H1 (cell line): Measurements from ENCODE around the gene CLDN16. TPM values are rescaled to one million over a fixed set of nuclear protein-coding genes. Genes with fewer than 3 reads are reported as not detected.
A peak's percentile ranks its signal among the peaks of the same experiment; 100 is the strongest.

Experiments used
- CTCF ChIA-PET: fragments of 300-600 bp; sonication (Branson Sonifier 250); formaldehyde crosslinking; loops from one replicate; lab custom pipeline; 2021; ENCODE audit not compliant: partially characterized antibody; lab: Charles Lee
- POLR2A ChIA-PET: fragments of 300-600 bp; sonication (Branson Sonifier 250); formaldehyde crosslinking; loops from one replicate; lab custom pipeline; 2021; ENCODE audit warnings: inconsistent platforms; ENCODE audit not compliant: partially characterized antibody; lab: Charles Lee
- DNase-seq, 2 experiments: peaks; one replicate each; pipeline versions ENCODE4 v3.0.0 to v3.0.0-alpha.2; 2010 to 2022; ENCODE audit warnings: low spot score in 2 of 2, low read depth in 1 of 2, mixed read lengths in 1 of 2
- FAIRE-seq: peaks from 2 replicates; lab custom pipeline; 2011; peaks lifted over from hg19 to GRCh38; lab: Jason Lieb, UNC
- H2AFZ ChIP-seq: 2 replicates; pipeline ENCODE4 v1.8.1; 2012; ENCODE audit warnings: low read length, inconsistent platforms
- H2AK5ac ChIP-seq: 2 replicates; pipeline ENCODE4 v1.6.1; 2013; ENCODE audit warnings: low read depth, low read length
- H2BK120ac ChIP-seq: replicated peaks from 2 replicates; pipeline ENCODE3; 2013; ENCODE audit warnings: low read depth, low read length, inconsistent platforms
- H2BK12ac ChIP-seq: 2 replicates; pipeline ENCODE4 v1.6.1; 2013; ENCODE audit warnings: low read depth, low read length
- H2BK15ac ChIP-seq: 2 replicates; pipeline ENCODE4 v1.6.1; 2013; ENCODE audit warnings: low read length
- H2BK20ac ChIP-seq: 2 replicates; pipeline ENCODE4 v1.6.1; 2013; ENCODE audit warnings: low read length
- H2BK5ac ChIP-seq: 2 replicates; pipeline ENCODE4 v1.6.1; 2013; ENCODE audit warnings: low read depth, low read length
- H3K14ac ChIP-seq: 2 replicates; pipeline ENCODE4 v1.6.1; 2013; ENCODE audit warnings: inconsistent platforms; ENCODE audit not compliant: insufficient read length
- H3K18ac ChIP-seq: 2 replicates; pipeline ENCODE4 v1.6.1; 2013; ENCODE audit warnings: low read length; ENCODE audit errors: extremely low read depth
- H3K23ac ChIP-seq: 2 replicates; pipeline ENCODE4 v1.6.1; 2013; ENCODE audit warnings: inconsistent platforms; ENCODE audit not compliant: insufficient read length
- H3K23me2 ChIP-seq: 2 replicates; pipeline ENCODE4 v1.6.1; 2013; ENCODE audit warnings: low read depth, low read length
- H3K27ac ChIP-seq: 2 replicates; pipeline ENCODE4 v1.6.1; 2011; ENCODE audit warnings: low read depth, low read length, inconsistent platforms
- H3K27me3 ChIP-seq, 4 experiments: replicated peaks in 1 of 4; 1 replicate in 1 of 4; 2 replicates in 3 of 4; pipeline versions ENCODE4 v1.6.1 to v1.8.1; 2011 to 2013; ENCODE audit warnings: low read length in 3 of 4, mild to moderate bottlenecking in 3 of 4, inconsistent platforms in 2 of 4, mixed read lengths in 2 of 4, moderate library complexity in 1 of 4; ENCODE audit not compliant: control insufficient read depth in 3 of 4, insufficient read depth in 3 of 4; ENCODE audit errors: extremely low read depth in 1 of 4
- H3K36me3 ChIP-seq, 4 experiments: 2 replicates each; pipeline versions ENCODE4 v1.6.1 to v1.8.1; 2011 to 2013; ENCODE audit warnings: mild to moderate bottlenecking in 4 of 4, low read length in 3 of 4, moderate library complexity in 2 of 4, control low read depth in 1 of 4, inconsistent platforms in 1 of 4; ENCODE audit not compliant: insufficient read depth in 4 of 4, control insufficient read depth in 2 of 4
- H3K4ac ChIP-seq: replicated peaks from 2 replicates; pipeline ENCODE3; 2013; ENCODE audit warnings: low read length, low read depth, mixed read lengths, inconsistent platforms; ENCODE audit not compliant: insufficient read length
- H3K4me1 ChIP-seq, 4 experiments: replicated peaks in 1 of 4; 1 replicate in 1 of 4; 2 replicates in 3 of 4; pipeline versions ENCODE4 v1.6.1 to v1.8.1; 2011 to 2013; ENCODE audit warnings: low read length in 3 of 4, inconsistent platforms in 2 of 4, mixed read lengths in 1 of 4; ENCODE audit not compliant: insufficient read depth in 4 of 4, control insufficient read depth in 3 of 4
- H3K4me2 ChIP-seq, 2 experiments: 2 replicates each; pipeline versions ENCODE4 v1.6.1 to v1.8.1; 2011 to 2013; ENCODE audit warnings: low read depth in 2 of 2, low read length in 2 of 2, control low read depth in 1 of 2, inconsistent platforms in 1 of 2, mild to moderate bottlenecking in 1 of 2; ENCODE audit not compliant: insufficient read depth in 1 of 2
- H3K4me3 ChIP-seq, 4 experiments: fragments of 200-600, 300-600 bp in 1 of 4; sonication (generic), shearing (Covaris generic), sonication (Bioruptor Twin) in 1 of 4; 2 replicates each; pipeline versions ENCODE4 v1.5.1 to v1.8.1; 2011 to 2016; ENCODE audit warnings: low read length in 4 of 4, low read depth in 3 of 4, control low read depth in 2 of 4, inconsistent platforms in 2 of 4, mild to moderate bottlenecking in 2 of 4, mixed read lengths in 1 of 4, moderate library complexity in 1 of 4; ENCODE audit not compliant: insufficient read depth in 2 of 4; ENCODE audit errors: extremely low read depth in 1 of 4
- H3K56ac ChIP-seq: replicated peaks from 2 replicates; pipeline ENCODE3; 2013; ENCODE audit warnings: low read depth, mild to moderate bottlenecking, mixed read lengths, low read length, inconsistent platforms; ENCODE audit not compliant: insufficient read length
- H3K79me1 ChIP-seq: 2 replicates; pipeline ENCODE4 v1.6.1; 2013; ENCODE audit warnings: low read depth, low read length, control low read depth
- H3K79me2 ChIP-seq, 2 experiments: 2 replicates each; pipeline versions ENCODE4 v1.6.1 to v1.8.1; 2012 to 2013; ENCODE audit warnings: low read length in 2 of 2, mild to moderate bottlenecking in 2 of 2, inconsistent platforms in 1 of 2; ENCODE audit not compliant: insufficient read depth in 2 of 2, control insufficient read depth in 1 of 2
- H3K9ac ChIP-seq, 4 experiments: replicated peaks in 1 of 4; 1 replicate in 1 of 4; 2 replicates in 3 of 4; pipeline versions ENCODE4 v1.6.1 to v1.8.1; 2011 to 2013; ENCODE audit warnings: low read depth in 3 of 4, low read length in 3 of 4, control low read depth in 2 of 4, mild to moderate bottlenecking in 2 of 4, moderate library complexity in 2 of 4, inconsistent platforms in 1 of 4; ENCODE audit errors: extremely low read depth in 1 of 4
- H3K9me3 ChIP-seq, 2 experiments: 2 replicates each; pipeline versions ENCODE4 v1.6.1 to v1.8.1; 2012 to 2013; ENCODE audit warnings: mild to moderate bottlenecking in 2 of 2, moderate library complexity in 2 of 2, control low read depth in 1 of 2, inconsistent platforms in 1 of 2, low read depth in 1 of 2, low read length in 1 of 2, mixed read lengths in 1 of 2; ENCODE audit not compliant: insufficient read depth in 2 of 2
- H4K20me1 ChIP-seq, 2 experiments: replicated peaks in 1 of 2; 2 replicates each; pipeline versions ENCODE3 to v1.8.1; 2011 to 2013; ENCODE audit warnings: inconsistent platforms in 2 of 2, low read length in 2 of 2, mild to moderate bottlenecking in 1 of 2; ENCODE audit not compliant: insufficient read depth in 2 of 2, control insufficient read depth in 1 of 2
- H4K5ac ChIP-seq: 2 replicates; pipeline ENCODE4 v1.6.1; 2013; ENCODE audit warnings: low read length, low read depth, mixed read lengths, inconsistent platforms; ENCODE audit not compliant: insufficient read length
- H4K8ac ChIP-seq: 2 replicates; pipeline ENCODE4 v1.8.0; 2013; ENCODE audit warnings: mild to moderate bottlenecking, moderate library complexity, low read length, inconsistent platforms; ENCODE audit not compliant: insufficient read depth; ENCODE audit errors: extremely low read depth
- H4K91ac ChIP-seq: replicated peaks from 2 replicates; pipeline ENCODE3; 2013; ENCODE audit warnings: low read length, mixed read lengths, inconsistent platforms; ENCODE audit not compliant: insufficient read length
- MAFK ChIP-seq: IDR thresholded peaks from 2 replicates; pipeline ENCODE4 v1.6.1; 2012; ENCODE audit warnings: low read depth, mild to moderate bottlenecking, improper control_type of control experiment, low read length
- RAD21 ChIP-seq, 2 experiments: IDR thresholded peaks in 1 of 2; conservative IDR thresholded peaks in 1 of 2; 2 replicates each; pipeline ENCODE4 v1.6.1; 2011; ENCODE audit warnings: low read depth in 2 of 2, low read length in 2 of 2, improper control_type of control experiment in 1 of 2, inconsistent platforms in 1 of 2, mild to moderate bottlenecking in 1 of 2, moderate library complexity in 1 of 2
- polyA plus RNA-seq, 7 experiments: library from polyadenylated mRNA; depleted of rRNA in 3 of 7; stranded (reverse) in 5 of 7; unstranded in 2 of 7; fragments of >200 nt in 5 of 7; fragments of 200-250 nt in 2 of 7; gene quantifications; 1 replicate in 5 of 7; 2 replicates in 1 of 7; 4 replicates in 1 of 7; pipeline versions ENCODE4 v1.2.1 to v1.2.3, GENCODE V29; 2011 to 2013; ENCODE audit warnings: missing spikeins in 2 of 7, mixed read lengths in 2 of 7
- total RNA-seq: library from RNA; stranded (reverse); fragmentation: NEBNext Ultra II Directional; extraction: Animal tissue kit (Norgen Biotek cat#: 25700); gene quantifications from 2 replicates; pipeline ENCODE4 v1.2.1, GENCODE V29; 2021
- TF ChIP-seq, protein P1 (sequence below), 3 experiments: IDR thresholded peaks; 1 replicate in 2 of 3; 2 replicates in 1 of 3; pipeline versions ENCODE4 v1.5.1 to v1.6.1; 2011; ENCODE audit warnings: low read length in 3 of 3, mild to moderate bottlenecking in 3 of 3, inconsistent platforms in 2 of 3, low read depth in 1 of 3, moderate library complexity in 1 of 3; ENCODE audit not compliant: insufficient read depth in 1 of 3; ENCODE audit errors: control extremely low read depth in 1 of 3

Gene CLDN16
- total and polyA plus RNA-seq, 2 of the 8 experiments (the other 6 are each of a cell fraction or from before 2014, with no cell fraction given), result not detected

DNA sequence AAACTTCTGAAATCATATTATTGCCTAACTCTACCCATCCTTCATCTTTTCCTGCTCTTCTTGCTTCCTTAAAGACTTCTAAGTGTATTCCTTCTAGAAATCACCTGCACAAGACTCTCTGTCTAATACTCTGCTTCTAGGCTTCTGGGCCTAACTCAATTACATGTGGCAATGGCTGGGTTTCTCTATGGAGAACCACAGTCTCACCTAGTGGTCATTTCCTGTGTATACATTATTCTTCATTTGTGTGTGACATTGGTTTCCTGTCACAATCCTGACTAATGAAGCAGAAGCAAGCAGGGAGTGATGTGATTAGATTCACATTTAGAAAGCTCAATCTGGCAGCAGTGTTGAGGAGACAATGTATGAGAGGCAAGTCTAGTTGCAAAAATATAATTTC lies 48.8 kb upstream of the CLDN16 start:
- TF ChIP-seq RAD21 (IDR thresholded peaks at IDR 0.05 in 1 of 2, conservative IDR thresholded peaks at IDR 0.05 in 1 of 2; ENCODE audit: low read depth in 2 of 2, low read length in 2 of 2) (peak; percentile 5 to 19; a peak in 1 of 4 replicates), MAFK (no peak)
- TF ChIP-seq, protein P1, sequence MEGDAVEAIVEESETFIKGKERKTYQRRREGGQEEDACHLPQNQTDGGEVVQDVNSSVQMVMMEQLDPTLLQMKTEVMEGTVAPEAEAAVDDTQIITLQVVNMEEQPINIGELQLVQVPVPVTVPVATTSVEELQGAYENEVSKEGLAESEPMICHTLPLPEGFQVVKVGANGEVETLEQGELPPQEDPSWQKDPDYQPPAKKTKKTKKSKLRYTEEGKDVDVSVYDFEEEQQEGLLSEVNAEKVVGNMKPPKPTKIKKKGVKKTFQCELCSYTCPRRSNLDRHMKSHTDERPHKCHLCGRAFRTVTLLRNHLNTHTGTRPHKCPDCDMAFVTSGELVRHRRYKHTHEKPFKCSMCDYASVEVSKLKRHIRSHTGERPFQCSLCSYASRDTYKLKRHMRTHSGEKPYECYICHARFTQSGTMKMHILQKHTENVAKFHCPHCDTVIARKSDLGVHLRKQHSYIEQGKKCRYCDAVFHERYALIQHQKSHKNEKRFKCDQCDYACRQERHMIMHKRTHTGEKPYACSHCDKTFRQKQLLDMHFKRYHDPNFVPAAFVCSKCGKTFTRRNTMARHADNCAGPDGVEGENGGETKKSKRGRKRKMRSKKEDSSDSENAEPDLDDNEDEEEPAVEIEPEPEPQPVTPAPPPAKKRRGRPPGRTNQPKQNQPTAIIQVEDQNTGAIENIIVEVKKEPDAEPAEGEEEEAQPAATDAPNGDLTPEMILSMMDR (IDR thresholded peaks at IDR 0.05; ENCODE audit: control extremely low read depth in 1 of 3, insufficient read depth in 1 of 3, low read depth in 1 of 3, low read length in 3 of 3), result peak in 1 of 3 experiments; percentile 11; a peak in 2 of 4 replicates
- Histone ChIP-seq H4K8ac (no peak overlapping the region), H3K56ac (no peak overlapping the region), H2BK5ac (no peak overlapping the region), H3K4me1 (no peaks in the 10 kb centered on the region), H2AFZ (no peak overlapping the region), H3K14ac (no peak overlapping the region), H3K9me3 (no peaks in the 10 kb centered on the region), H3K23ac (no peak overlapping the region), H3K23me2 (no peaks in the 10 kb centered on the region), H2BK12ac (no peak overlapping the region), H4K20me1 (no peaks in the 10 kb centered on the region), H3K27ac (no peak overlapping the region), H4K5ac (no peak overlapping the region), H2BK20ac (no peak overlapping the region), H3K4me3 (no peak overlapping the region), H3K79me1 (no peaks in the 10 kb centered on the region), H3K4me2 (no peak overlapping the region), H4K91ac (no peak overlapping the region), H2BK120ac (no peak overlapping the region), H3K18ac (no peak overlapping the region), H3K9ac (no peak overlapping the region), H2AK5ac (no peak overlapping the region), H2BK15ac (no peak overlapping the region), H3K36me3 (no peaks in the 10 kb centered on the region), H3K79me2 (no peaks in the 10 kb centered on the region), H3K4ac (no peak overlapping the region), H3K27me3 (no peaks in the 10 kb centered on the region)
- DNase-seq (no peak), FAIRE-seq (no peak)
- ChIA-PET CTCF (interaction anchor here (0.7 to 7.7 kb wide), 9 partner anchors 12 to 113 kb away, joined by 3 to 36 read pairs (median 3); partner anchors contain the start of gene CLDN1), POLR2A (no interaction called here)
